Aorta (tissue), 5 donors: Measurements from ENCODE around the gene KCNK17. TPM values are rescaled to one million over a fixed set of nuclear protein-coding genes. Genes with fewer than 3 reads are reported as not detected.

ENCODE experiments used
- ATAC-seq: fragments of 200-7000 bp; cut with Tn5 transposase; one replicate; pipeline ENCODE4 v1.9.1; 2022; ENCODE audit warnings: moderate library complexity; ENCODE audit not compliant: low FRiP score
- DNase-seq, 2 donors: peaks; one replicate each; pipeline ENCODE4 v3.0.0-alpha.2; 2020
- H3K27ac ChIP-seq, 2 donors: one replicate each; pipeline ENCODE4 v1.5.1; 2013; ENCODE audit warnings: low read length in 2 of 2, mild to moderate bottlenecking in 2 of 2, moderate library complexity in 2 of 2, control low read depth in 1 of 2, inconsistent platforms in 1 of 2, low read depth in 1 of 2
- H3K27me3 ChIP-seq, 2 donors: one replicate each; pipeline ENCODE4 v1.6.1; 2013; ENCODE audit warnings: control low read depth in 1 of 2, low read length in 1 of 2, mild to moderate bottlenecking in 1 of 2, moderate library complexity in 1 of 2; ENCODE audit not compliant: insufficient read depth in 2 of 2, control insufficient read depth in 1 of 2
- H3K36me3 ChIP-seq, 2 donors: one replicate each; pipeline ENCODE4 v1.6.1; 2013; ENCODE audit warnings: control low read depth in 1 of 2, low read length in 1 of 2, mild to moderate bottlenecking in 1 of 2; ENCODE audit not compliant: insufficient read depth in 2 of 2, control insufficient read depth in 1 of 2
- H3K4me1 ChIP-seq, 2 donors: one replicate each; pipeline ENCODE4 v1.6.1; 2013; ENCODE audit warnings: low read length in 2 of 2, control low read depth in 1 of 2, mild to moderate bottlenecking in 1 of 2, moderate library complexity in 1 of 2; ENCODE audit not compliant: insufficient read depth in 2 of 2, control insufficient read depth in 1 of 2
- H3K4me3 ChIP-seq, 2 donors: one replicate each; pipeline ENCODE4 v1.5.1; 2013; ENCODE audit warnings: low read length in 2 of 2, control low read depth in 1 of 2, mild to moderate bottlenecking in 1 of 2
- H3K9me3 ChIP-seq: one replicate; pipeline ENCODE4 v1.6.1; 2013; ENCODE audit warnings: mild to moderate bottlenecking, low read length; ENCODE audit not compliant: control insufficient read depth
- WGBS, 2 donors: extraction: QIAGEN DNeasy Blood & Tissue Kit; methylation state at CpG; one replicate each; pipeline ENCODE4 v1.1.7; 2013; 5-methylcytosine and 5-hydroxymethylcytosine counted together
- intact Hi-C, 2 donors: fragments of 100-400 bp; cut with DNase I; formaldehyde crosslinking; loops; one replicate each; pipeline versions ENCODE4 v1.14.2 to v1.15.0; 2022
- polyA plus RNA-seq, 2 donors: library from polyadenylated mRNA; stranded (reverse); fragments of 200-250 nt; gene quantifications; one replicate each; pipeline ENCODE4 v1.2.3, GENCODE V29; 2013
- total RNA-seq, 2 donors: library from RNA; stranded (reverse); fragmentation: NEBNext Ultra II Directional; extraction: Animal tissue kit (Norgen Biotek cat#: 25700); gene quantifications; one replicate each; pipeline ENCODE4 v1.2.1, GENCODE V29; 2021
- donor health status: healthy with polysubstance abuse.
- donor health status: Bipolar disorder and iron deficiency.
- donor health status: DM: no; HTN: no; CAD: no.
- donor health status: DM: no; HTN: no; CAD: no.
- donor health status: DM: yes; HTN: yes; CAD: no.

KCNK17 gene
- total and polyA plus RNA-seq, 4 donors, result 1.6 to 12.8 (median 6.7) TPM

DNA sequence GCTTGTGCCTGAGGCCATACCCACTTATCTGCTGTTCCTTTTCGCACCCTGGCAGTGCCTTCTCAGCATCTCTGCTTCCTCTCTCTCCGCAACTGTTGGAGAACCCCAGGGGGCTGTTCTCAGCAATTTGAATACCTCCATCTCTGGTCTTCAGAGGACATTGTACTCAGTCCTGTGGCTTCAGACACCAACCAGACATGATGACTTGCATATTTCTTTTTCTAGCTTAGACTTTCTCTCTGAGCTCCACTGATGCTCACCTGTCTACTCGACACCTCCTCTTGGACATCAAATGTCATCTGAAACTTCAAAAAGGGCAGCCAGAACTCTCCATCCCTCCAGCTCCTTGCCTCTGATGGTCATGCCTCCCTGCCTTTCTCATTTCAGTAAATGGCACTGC, 27.1 kb upstream of the KCNK17 start:
- ATAC-seq (no peak), DNase-seq (no peak)
- Histone ChIP-seq H3K4me3 (no peak overlapping the region), H3K36me3 (no peaks in the 10 kb centered on the region), H3K4me1 (no peaks in the 10 kb centered on the region), H3K27ac (no peak overlapping the region), H3K9me3 (no peaks in the 10 kb centered on the region), H3K27me3 (no peaks in the 10 kb centered on the region)
- intact Hi-C loops, result loop anchor here (10.0 kb wide), 3 partner anchors 543 to 1733 kb away; partner anchors contain the start of genes NFYA (in 1 of the 2) and OARD1 (in 1 of the 2)
- WGBS, 2 donors, result 86 to 91% methylated on average over 3 of the region's 3 CpGs

DNA sequence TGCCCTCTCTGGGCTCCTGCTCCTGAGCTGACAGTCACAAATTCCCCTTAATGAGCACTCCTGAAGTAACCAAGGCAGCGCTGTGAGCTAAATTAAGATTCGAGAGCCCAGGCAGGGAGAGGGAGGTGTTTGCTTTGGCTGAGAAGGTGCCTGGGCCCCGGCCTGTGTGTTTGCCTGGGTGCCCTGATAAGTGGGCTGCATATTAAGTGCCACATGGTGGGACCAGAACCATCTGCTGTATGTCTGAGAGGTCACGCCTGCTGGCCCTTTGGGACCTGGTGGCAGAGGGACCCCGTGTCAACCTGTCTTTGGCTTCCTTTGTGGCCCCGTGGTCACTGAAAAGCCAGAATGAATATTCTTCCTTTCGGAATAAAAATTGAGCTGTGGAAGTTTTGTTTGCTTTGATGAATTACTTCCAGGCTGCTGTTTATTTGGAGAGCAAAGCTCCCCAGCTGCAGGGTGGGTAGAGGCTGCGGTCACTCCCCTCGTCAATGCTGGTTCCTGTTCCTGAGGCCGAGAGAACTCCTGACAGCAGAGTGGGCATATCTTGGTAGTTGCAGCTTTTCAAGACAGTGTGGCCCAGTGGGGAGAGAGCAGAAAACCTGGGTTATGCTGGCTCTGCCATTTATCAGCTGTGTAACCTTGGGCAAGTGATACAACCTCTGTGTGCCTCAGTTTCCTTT, 25.8 kb upstream of the KCNK17 start:
- no peak overlapping the region for H3K4me3 ChIP-seq
- intact Hi-C loops, result loop anchor here (10.0 kb wide), 3 partner anchors 545 to 1735 kb away; partner anchors contain the start of genes NFYA (in 1 of the 2) and OARD1 (in 1 of the 2)
- H3K4me1 ChIP-seq, result peaks cover 0 to 3% of the 10 kb centered on the region in 2 donors
- WGBS, 2 donors, result 3 to 7% methylated on average over 10 of the region's 10 CpGs
- no peaks in the 10 kb centered on the region for H3K9me3 ChIP-seq
- DNase-seq (peak in 1 of 2 donors; percentile 66), ATAC-seq (peak; percentile 39)
- peak overlapping the region in 1 of 2 donors; percentile 79 for H3K27ac ChIP-seq
- no peaks in the 10 kb centered on the region for H3K36me3 ChIP-seq
- no peaks in the 10 kb centered on the region for H3K27me3 ChIP-seq

DNA sequence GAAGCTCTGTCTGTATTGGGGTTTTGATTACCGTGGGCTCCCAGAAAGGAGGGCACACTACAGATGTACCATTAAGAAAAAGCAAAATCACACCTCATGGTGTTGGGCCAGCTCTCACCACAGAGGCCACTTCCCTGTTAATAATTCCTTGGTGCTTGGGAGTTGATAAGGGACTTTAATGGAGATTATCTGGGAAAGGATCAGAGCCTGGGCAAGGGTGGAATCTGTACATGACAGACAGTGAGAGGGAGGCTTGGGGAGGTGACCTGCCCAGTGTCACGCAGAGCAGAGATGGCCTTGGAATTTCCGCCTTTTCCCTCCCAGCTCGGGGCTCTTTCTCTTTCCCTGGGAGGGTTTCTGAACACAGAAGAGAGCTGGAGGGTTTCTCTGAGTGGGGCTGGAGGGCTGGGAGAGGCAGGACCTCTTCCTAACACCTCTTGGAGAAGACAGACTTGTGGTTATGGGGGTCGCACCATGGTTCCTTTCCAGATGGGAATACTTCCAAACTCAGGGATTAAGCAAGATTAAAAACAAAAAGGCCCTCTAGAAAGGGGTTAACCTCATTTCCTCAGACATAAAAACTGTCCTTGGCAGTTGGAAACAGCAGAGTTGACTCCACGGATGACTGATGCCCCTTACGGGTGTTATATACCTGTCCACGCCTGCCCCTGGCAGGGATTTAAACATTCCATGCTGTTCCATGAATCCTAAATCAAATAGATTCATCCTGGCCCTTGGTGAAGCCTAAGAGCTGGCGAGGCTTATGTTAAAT, 25.1 kb upstream of the KCNK17 start:
- no peaks in the 10 kb centered on the region for H3K9me3 ChIP-seq
- no peaks in the 10 kb centered on the region for H3K27me3 ChIP-seq
- 43 to 48% methylated on average over 9 of the region's 9 CpGs for WGBS, 2 donors
- no peaks in the 10 kb centered on the region for H3K36me3 ChIP-seq
- intact Hi-C loops, result no loop called here
- H3K4me1 ChIP-seq, result peaks cover 0 to 3% of the 10 kb centered on the region in 2 donors
- no peak overlapping the region for H3K4me3 ChIP-seq
- no peak overlapping the region for H3K27ac ChIP-seq
- ATAC-seq (no peak), DNase-seq (no peak)

GRCh38 chr6:39338397-39338796, 24.2 kb upstream of the KCNK17 start:
- Histone ChIP-seq H3K9me3 (no peaks in the 10 kb centered on the region), H3K36me3 (no peaks in the 10 kb centered on the region), H3K4me3 (no peak overlapping the region), H3K4me1 (peaks cover 0 to 3% of the 10 kb centered on the region in 2 donors), H3K27me3 (no peaks in the 10 kb centered on the region), H3K27ac (no peak overlapping the region)
- intact Hi-C loops, result no loop called here
- ATAC-seq, result no peak
- 59 to 65% methylated on average over 5 of the region's 5 CpGs for WGBS, 2 donors
- DNase-seq, result no peak

- intact Hi-C loops, result no loop called here
- peak in 1 of 2 donors; percentile 70 for DNase-seq
- H3K9me3 ChIP-seq, result no peaks in the 10 kb centered on the region
Measured at GRCh38 chr6:39335780-39336545, 21.7 kb upstream of the KCNK17 start.

GRCh38 chr6:39333644-39334438, 19.6 kb upstream of the KCNK17 start:
- no peak overlapping the region for H3K27ac ChIP-seq
- no peak for ATAC-seq
- WGBS, 2 donors, result 69 to 70% methylated on average over 7 of the region's 7 CpGs

More at GRCh38 chr6:39335780-39336545, 21.7 kb upstream of the KCNK17 start:
- Histone ChIP-seq H3K4me3 (no peak overlapping the region), H3K27me3 (no peaks in the 10 kb centered on the region), H3K36me3 (no peaks in the 10 kb centered on the region), H3K4me1 (peaks cover 0 to 3% of the 10 kb centered on the region in 2 donors), H3K27ac (peak overlapping the region in 1 of 2 donors; percentile 58)
- WGBS, 2 donors, result 19 to 22% methylated on average over 5 of the region's 5 CpGs
- no peak for ATAC-seq

DNA sequence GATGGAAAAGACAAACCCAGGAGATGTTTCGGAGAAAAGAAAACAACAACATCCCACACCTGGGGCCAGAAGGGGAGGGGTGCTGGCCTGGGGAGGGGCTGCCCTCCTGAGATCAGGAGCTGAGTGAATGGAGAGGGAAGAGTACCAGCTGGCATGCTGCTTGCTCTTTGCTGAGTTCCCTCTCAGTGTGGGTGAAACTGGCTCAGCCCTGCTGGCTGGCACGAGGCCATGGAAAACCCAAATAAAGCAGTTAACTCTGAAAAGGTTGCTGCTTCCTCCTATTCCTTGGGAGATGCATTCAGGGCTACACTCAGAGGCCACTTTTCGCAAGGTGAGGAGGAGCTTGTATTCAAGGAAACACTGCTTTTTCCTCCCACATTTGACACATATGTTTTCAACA, 16.3 kb upstream of the KCNK17 start:
- intact Hi-C loops, result no loop called here
- DNase-seq (peak in 1 of 2 donors; percentile 75), ATAC-seq (no peak)
- Histone ChIP-seq H3K4me3 (no peak overlapping the region), H3K9me3 (no peaks in the 10 kb centered on the region), H3K27ac (no peak overlapping the region), H3K36me3 (no peaks in the 10 kb centered on the region), H3K27me3 (no peaks in the 10 kb centered on the region), H3K4me1 (peaks cover 0 to 1% of the 10 kb centered on the region in 2 donors)
- WGBS, 2 donors, result 12 to 14% methylated on average over 3 of the region's 3 CpGs

More at GRCh38 chr6:39333644-39334438, 19.6 kb upstream of the KCNK17 start:
- Histone ChIP-seq H3K27me3 (no peaks in the 10 kb centered on the region), H3K9me3 (no peaks in the 10 kb centered on the region), H3K36me3 (no peaks in the 10 kb centered on the region), H3K4me3 (no peak overlapping the region), H3K4me1 (peaks cover 0 to 3% of the 10 kb centered on the region in 2 donors)
- intact Hi-C loops, result no loop called here
- no peak for DNase-seq

- Histone ChIP-seq H3K36me3 (no peaks in the 10 kb centered on the region), H3K9me3 (no peaks in the 10 kb centered on the region), H3K27me3 (no peaks in the 10 kb centered on the region), H3K27ac (no peak overlapping the region), H3K4me1 (no peaks in the 10 kb centered on the region), H3K4me3 (no peak overlapping the region)
- DNase-seq (no peak), ATAC-seq (no peak)
- intact Hi-C loops, result no loop called here
- WGBS, 2 donors, result 65 to 66% methylated on average over 3 of the region's 3 CpGs
Measured at GRCh38 chr6:39330057-39330456, 15.8 kb upstream of the KCNK17 start.
